Gastrocnemius medialis (tissue), 4 donors: ENCODE measurements around the gene ATP10A.

Experiments
- POLR2A ChIP-seq, 2 donors: fragments of 450-650 bp; IDR thresholded peaks; one replicate each; pipeline ENCODE4 v1.6.1; 2017; ENCODE audit warnings: antibody characterized with exemption in 2 of 2, mild to moderate bottlenecking in 2 of 2, moderate library complexity in 2 of 2
- TF ChIP-seq, protein P1 (sequence below), 5 experiments: fragments of 450-650 bp in 3 of 5; fragments of 200-600 bp in 2 of 5; sonication (generic) in 2 of 5; IDR thresholded peaks in 4 of 5; conservative IDR thresholded peaks in 1 of 5; 1 replicate in 4 of 5; 2 replicates in 1 of 5; pipeline ENCODE4 v1.5.1; 2016 to 2019; ENCODE audit warnings: antibody characterized with exemption in 5 of 5, mild to moderate bottlenecking in 3 of 5, moderate library complexity in 3 of 5

- TF ChIP-seq, protein P1, sequence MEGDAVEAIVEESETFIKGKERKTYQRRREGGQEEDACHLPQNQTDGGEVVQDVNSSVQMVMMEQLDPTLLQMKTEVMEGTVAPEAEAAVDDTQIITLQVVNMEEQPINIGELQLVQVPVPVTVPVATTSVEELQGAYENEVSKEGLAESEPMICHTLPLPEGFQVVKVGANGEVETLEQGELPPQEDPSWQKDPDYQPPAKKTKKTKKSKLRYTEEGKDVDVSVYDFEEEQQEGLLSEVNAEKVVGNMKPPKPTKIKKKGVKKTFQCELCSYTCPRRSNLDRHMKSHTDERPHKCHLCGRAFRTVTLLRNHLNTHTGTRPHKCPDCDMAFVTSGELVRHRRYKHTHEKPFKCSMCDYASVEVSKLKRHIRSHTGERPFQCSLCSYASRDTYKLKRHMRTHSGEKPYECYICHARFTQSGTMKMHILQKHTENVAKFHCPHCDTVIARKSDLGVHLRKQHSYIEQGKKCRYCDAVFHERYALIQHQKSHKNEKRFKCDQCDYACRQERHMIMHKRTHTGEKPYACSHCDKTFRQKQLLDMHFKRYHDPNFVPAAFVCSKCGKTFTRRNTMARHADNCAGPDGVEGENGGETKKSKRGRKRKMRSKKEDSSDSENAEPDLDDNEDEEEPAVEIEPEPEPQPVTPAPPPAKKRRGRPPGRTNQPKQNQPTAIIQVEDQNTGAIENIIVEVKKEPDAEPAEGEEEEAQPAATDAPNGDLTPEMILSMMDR (IDR thresholded peaks at IDR 0.05 in 4 of 5, conservative IDR thresholded peaks at IDR 0.05 in 1 of 5) = no peak
- no peak for TF ChIP-seq POLR2A (IDR thresholded peaks at IDR 0.05)
Observed at GRCh38 chr15:25795061-25795460, 68.1 kb downstream of the ATP10A start.
